MM.1S (cell line): ENCODE results near the gene EI24.

ENCODE experiments used
- DNase-seq: peaks from one replicate; pipeline ENCODE4 v3.0.0-alpha.2; 2015
- H2AFZ ChIP-seq: fragments of 300-600 bp; sonication (generic); 2 replicates; pipeline ENCODE4 v1.6.0; 2016; ENCODE audit warnings: antibody characterized with exemption, low read length
- H3F3A ChIP-seq: fragments of 300-600 bp; sonication (generic); 2 replicates; pipeline ENCODE4 v1.6.1; 2016; ENCODE audit warnings: mild to moderate bottlenecking, antibody characterized with exemption, low read length, moderate library complexity, mixed read lengths; ENCODE audit not compliant: insufficient read depth
- H3K27ac ChIP-seq: fragments of 300-600 bp; sonication (generic); 2 replicates; pipeline ENCODE4 v1.5.1; 2016; ENCODE audit warnings: mild to moderate bottlenecking, low read length
- H3K27me3 ChIP-seq: fragments of 300-600 bp; sonication (generic); replicated peaks from 2 replicates; pipeline ENCODE4 v1.6.0; 2016; ENCODE audit warnings: low read length; ENCODE audit not compliant: insufficient read depth
- H3K36me3 ChIP-seq: fragments of 300-600 bp; sonication (generic); replicated peaks from 2 replicates; pipeline ENCODE4 v1.6.1; 2016; ENCODE audit warnings: mild to moderate bottlenecking, low read length, mixed read lengths; ENCODE audit not compliant: insufficient read depth
- H3K4me1 ChIP-seq: fragments of 300-600 bp; sonication (generic); 2 replicates; pipeline ENCODE4 v1.6.1; 2016; ENCODE audit warnings: low read length, mixed read lengths
- H3K4me2 ChIP-seq: fragments of 300-600 bp; sonication (generic); 2 replicates; pipeline ENCODE4 v1.6.0; 2016; ENCODE audit warnings: low read depth, low read length
- H3K4me3 ChIP-seq: fragments of 300-600 bp; sonication (generic); 2 replicates; pipeline ENCODE4 v1.5.1; 2016; ENCODE audit warnings: low read length, mixed read lengths
- H3K79me2 ChIP-seq: fragments of 300-600 bp; sonication (generic); 2 replicates; pipeline ENCODE4 v1.6.1; 2016; ENCODE audit warnings: mixed run types, low read length, mixed read lengths
- H3K9ac ChIP-seq: fragments of 300-600 bp; sonication (generic); 2 replicates; pipeline ENCODE4 v1.6.1; 2016; ENCODE audit warnings: low read length, mixed read lengths
- H3K9me2 ChIP-seq: fragments of 300-600 bp; sonication (generic); replicated peaks from 2 replicates; pipeline ENCODE4 v1.6.1; 2016; ENCODE audit warnings: mild to moderate bottlenecking, low read length, mixed read lengths; ENCODE audit not compliant: insufficient read depth
- H3K9me3 ChIP-seq: fragments of 300-600 bp; sonication (generic); replicated peaks from 2 replicates; pipeline ENCODE4 v1.6.1; 2016; ENCODE audit warnings: mild to moderate bottlenecking, low read length, mixed read lengths; ENCODE audit not compliant: insufficient read depth
- H4K20me1 ChIP-seq: fragments of 300-600 bp; sonication (generic); 2 replicates; pipeline ENCODE4 v1.6.1; 2016; ENCODE audit warnings: mild to moderate bottlenecking, low read length, moderate library complexity, mixed read lengths; ENCODE audit not compliant: insufficient read depth
- CTCF ChIP-seq: fragments of 300-600 bp; sonication (generic); IDR thresholded peaks from 2 replicates; pipeline ENCODE4 v1.5.1; 2016; ENCODE audit warnings: antibody characterized with exemption, low read length, mixed read lengths
- EZH2 ChIP-seq: fragments of 300-600 bp; sonication (generic); optimal IDR thresholded peaks from 2 replicates; pipeline ENCODE3; 2017; ENCODE audit warnings: low read depth, mild to moderate bottlenecking, antibody characterized with exemption, low read length, mixed read lengths
- EZH2phosphoT487 ChIP-seq: fragments of 300-600 bp; sonication (generic); IDR thresholded peaks from 2 replicates; pipeline ENCODE4 v1.6.1; 2018; ENCODE audit warnings: antibody characterized with exemption, low read length

The EI24 gene

GRCh38 chr11:125588505-125588904 is 19.2 kb downstream of the EI24 start:
- H3K9ac ChIP-seq = no peak overlapping the region
- H3K9me3 ChIP-seq = no peaks in the 10 kb centered on the region
- 0 out of 2 replicates have a peak, but pooled peaks cover 4% of the 10 kb centered on the region for H3F3A ChIP-seq
- no peak for TF ChIP-seq CTCF
- no peak for TF ChIP-seq EZH2phosphoT487
- no peak for TF ChIP-seq EZH2
- no peaks in the 10 kb centered on the region for H3K27me3 ChIP-seq
- no peak overlapping the region for H3K4me2 ChIP-seq
- peaks cover 17% of the 10 kb centered on the region for H3K79me2 ChIP-seq
- H2AFZ ChIP-seq = no peak overlapping the region
- no peaks in the 10 kb centered on the region for H3K9me2 ChIP-seq
- no peak overlapping the region for H3K4me3 ChIP-seq
- no peaks in the 10 kb centered on the region for H4K20me1 ChIP-seq
- no peaks in the 10 kb centered on the region for H3K36me3 ChIP-seq
- no peak for DNase-seq
- H3K27ac ChIP-seq = no peak overlapping the region
- H3K4me1 ChIP-seq = no peaks in the 10 kb centered on the region

- Histone ChIP-seq H3K79me2 (peaks cover 50% of the 10 kb centered on the region), H3K27me3 (no peaks in the 10 kb centered on the region), H4K20me1 (no peaks in the 10 kb centered on the region), H3K9me2 (no peaks in the 10 kb centered on the region), H3K4me2 (peak overlapping the region; percentile 79), H3K4me3 (peak overlapping the region; percentile 77), H3K4me1 (peaks cover 11% of the 10 kb centered on the region), H3F3A (0 out of 2 replicates have a peak, but pooled peaks cover 3% of the 10 kb centered on the region), H2AFZ (peak overlapping the region; percentile 88), H3K36me3 (peaks cover 3% of the 10 kb centered on the region; the same call in 1 of the 2 replicates), H3K27ac (peak overlapping the region; percentile 80), H3K9me3 (no peaks in the 10 kb centered on the region), H3K9ac (peak overlapping the region; percentile 89)
- no peak for TF ChIP-seq EZH2
- no peak for TF ChIP-seq EZH2phosphoT487
- TF ChIP-seq CTCF = no peak
- peak; percentile 10 for DNase-seq
Observed at GRCh38 chr11:125591649-125592304, 22.5 kb downstream of the EI24 start.

GRCh38 chr11:125592305-125593113 is 23.2 kb downstream of the EI24 start, which contains the start of gene STT3A:
TSS of gene STT3A (plus strand) at chr11:125592852. CDS start at chr11:125595916, 3,064 bp downstream.
- no peaks in the 10 kb centered on the region for H3K9me2 ChIP-seq
- peaks cover 57% of the 10 kb centered on the region for H3K79me2 ChIP-seq
- H3K9ac ChIP-seq = peak within 1 kb of the TSS; percentile 93
- no peaks in the 10 kb centered on the region for H3K27me3 ChIP-seq
- peaks cover 11% of the 10 kb centered on the region for H3K4me1 ChIP-seq
- peak within 1 kb of the TSS; percentile 88 for H2AFZ ChIP-seq
- TF ChIP-seq CTCF (no peak), EZH2phosphoT487 (no peak), EZH2 (no peak)
- H3K4me3 ChIP-seq = peak within 1 kb of the TSS; percentile 94
- H3F3A ChIP-seq = 0 out of 2 replicates have a peak, but pooled peaks cover 3% of the 10 kb centered on the region
- peak within 1 kb of the TSS; percentile 79 for H3K4me2 ChIP-seq
- peak; percentile 100 for DNase-seq
- peaks cover 9% of the 10 kb centered on the region; the same call in 1 of the 2 replicates for H3K36me3 ChIP-seq
- peak within 1 kb of the TSS; percentile 80 for H3K27ac ChIP-seq
- no peaks in the 10 kb centered on the region for H3K9me3 ChIP-seq
- H4K20me1 ChIP-seq = no peaks in the 10 kb centered on the region
